Measurements from ENCODE around the gene MPPED1. TPM values are rescaled to one million over a fixed set of nuclear protein-coding genes. Genes with fewer than 3 reads are reported as not detected.

MPPED1 gene
- total RNA-seq, 1 donor from 2014 or later, result not detected

DNA sequence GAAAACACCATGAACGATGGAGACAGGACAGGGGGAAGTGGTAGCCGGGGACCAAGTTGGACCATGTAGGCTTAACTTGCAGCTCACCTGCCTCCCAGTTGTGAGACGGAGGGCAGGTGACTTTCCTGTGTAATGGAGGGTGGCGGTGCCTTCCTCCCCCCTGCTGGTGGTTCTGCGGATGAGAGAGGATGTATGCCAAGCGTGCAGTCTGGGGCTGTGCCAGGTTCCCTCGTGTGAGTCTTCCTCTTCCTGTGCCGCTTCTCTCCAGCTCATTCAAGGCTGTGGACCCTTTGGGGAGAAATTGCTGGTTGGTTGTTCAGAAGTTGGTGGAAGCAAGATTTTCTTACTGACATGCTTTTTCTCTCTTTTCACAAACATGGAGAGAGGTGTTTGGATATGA is 35.1 kb downstream of the MPPED1 start:
- Histone ChIP-seq H3K27me3 (ENCODE audit: low read depth) (peaks cover 32% of the 10 kb centered on the region), H3K27ac (replicated peaks) (no peak overlapping the region), H3K4me1 (no peaks in the 10 kb centered on the region), H3K4me3 (no peak overlapping the region), H3K9me3 (replicated peaks) (no peaks in the 10 kb centered on the region), H3K36me3 (no peaks in the 10 kb centered on the region)
- intact Hi-C loops (cut with micrococcal nuclease), result no loop called here
- DNase-seq, result no peak
- TF ChIP-seq, protein P1, sequence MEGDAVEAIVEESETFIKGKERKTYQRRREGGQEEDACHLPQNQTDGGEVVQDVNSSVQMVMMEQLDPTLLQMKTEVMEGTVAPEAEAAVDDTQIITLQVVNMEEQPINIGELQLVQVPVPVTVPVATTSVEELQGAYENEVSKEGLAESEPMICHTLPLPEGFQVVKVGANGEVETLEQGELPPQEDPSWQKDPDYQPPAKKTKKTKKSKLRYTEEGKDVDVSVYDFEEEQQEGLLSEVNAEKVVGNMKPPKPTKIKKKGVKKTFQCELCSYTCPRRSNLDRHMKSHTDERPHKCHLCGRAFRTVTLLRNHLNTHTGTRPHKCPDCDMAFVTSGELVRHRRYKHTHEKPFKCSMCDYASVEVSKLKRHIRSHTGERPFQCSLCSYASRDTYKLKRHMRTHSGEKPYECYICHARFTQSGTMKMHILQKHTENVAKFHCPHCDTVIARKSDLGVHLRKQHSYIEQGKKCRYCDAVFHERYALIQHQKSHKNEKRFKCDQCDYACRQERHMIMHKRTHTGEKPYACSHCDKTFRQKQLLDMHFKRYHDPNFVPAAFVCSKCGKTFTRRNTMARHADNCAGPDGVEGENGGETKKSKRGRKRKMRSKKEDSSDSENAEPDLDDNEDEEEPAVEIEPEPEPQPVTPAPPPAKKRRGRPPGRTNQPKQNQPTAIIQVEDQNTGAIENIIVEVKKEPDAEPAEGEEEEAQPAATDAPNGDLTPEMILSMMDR (IDR thresholded peaks at IDR 0.05; ENCODE audit: borderline replicate concordance), result no peak

DNA sequence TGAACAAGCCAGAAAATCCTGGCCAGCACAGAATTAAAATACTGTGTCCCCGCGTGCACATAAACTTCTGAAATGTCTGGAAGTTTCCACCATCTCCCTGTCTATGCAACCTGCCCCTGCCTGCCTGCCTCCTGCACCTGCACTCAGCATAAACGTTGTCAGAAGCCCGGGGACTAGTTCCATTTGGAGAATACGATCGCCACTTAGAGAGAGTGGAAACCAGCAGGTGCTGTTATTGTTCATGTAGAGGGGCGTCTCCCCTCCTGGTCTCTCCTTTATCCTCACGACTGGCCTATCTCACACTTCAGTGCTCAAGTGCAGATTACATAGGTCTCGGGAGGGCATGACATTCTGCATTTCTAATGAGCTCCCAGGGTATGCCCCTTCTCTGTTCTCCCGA is 35.6 kb downstream of the MPPED1 start:
- H3K36me3 ChIP-seq, result no peaks in the 10 kb centered on the region
- TF ChIP-seq, protein P1 (IDR thresholded peaks at IDR 0.05; ENCODE audit: borderline replicate concordance), result no peak
- DNase-seq, result no peak
- no peaks in the 10 kb centered on the region for H3K4me1 ChIP-seq
- peaks cover 32% of the 10 kb centered on the region for H3K27me3 ChIP-seq (ENCODE audit: low read depth)
- no peaks in the 10 kb centered on the region for H3K9me3 ChIP-seq (replicated peaks)
- H3K4me3 ChIP-seq, result no peak overlapping the region
- intact Hi-C loops (cut with micrococcal nuclease), result no loop called here
- no peak overlapping the region for H3K27ac ChIP-seq (replicated peaks)

DNA sequence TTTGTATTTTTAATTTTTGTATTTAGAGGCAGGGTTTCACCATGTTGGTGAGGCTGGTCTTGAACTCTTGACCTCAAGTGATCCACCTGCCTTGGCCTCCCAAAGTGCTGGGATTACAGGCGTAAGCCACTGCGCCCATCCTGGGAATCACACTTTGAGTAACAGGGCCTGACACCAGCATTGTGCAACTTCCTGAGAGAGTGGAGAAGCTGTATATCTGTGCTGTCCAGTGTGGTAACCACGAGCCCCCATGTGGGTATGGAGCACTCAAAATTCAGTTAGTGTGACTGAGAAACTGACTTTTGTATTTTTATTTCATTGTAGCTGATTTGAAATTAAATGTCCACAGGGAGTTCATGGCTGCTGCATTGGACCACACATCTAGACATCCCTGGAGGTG is 36.2 kb downstream of the MPPED1 start:
- H3K27ac ChIP-seq (replicated peaks), result no peak overlapping the region
- H3K27me3 ChIP-seq (ENCODE audit: low read depth), result peaks cover 33% of the 10 kb centered on the region
- no peaks in the 10 kb centered on the region for H3K36me3 ChIP-seq
- no peaks in the 10 kb centered on the region for H3K9me3 ChIP-seq (replicated peaks)
- TF ChIP-seq, protein P1 (IDR thresholded peaks at IDR 0.05; ENCODE audit: borderline replicate concordance), result no peak
- H3K4me1 ChIP-seq, result no peaks in the 10 kb centered on the region
- intact Hi-C loops (cut with micrococcal nuclease), result no loop called here
- DNase-seq, result no peak
- H3K4me3 ChIP-seq, result no peak overlapping the region

DNA sequence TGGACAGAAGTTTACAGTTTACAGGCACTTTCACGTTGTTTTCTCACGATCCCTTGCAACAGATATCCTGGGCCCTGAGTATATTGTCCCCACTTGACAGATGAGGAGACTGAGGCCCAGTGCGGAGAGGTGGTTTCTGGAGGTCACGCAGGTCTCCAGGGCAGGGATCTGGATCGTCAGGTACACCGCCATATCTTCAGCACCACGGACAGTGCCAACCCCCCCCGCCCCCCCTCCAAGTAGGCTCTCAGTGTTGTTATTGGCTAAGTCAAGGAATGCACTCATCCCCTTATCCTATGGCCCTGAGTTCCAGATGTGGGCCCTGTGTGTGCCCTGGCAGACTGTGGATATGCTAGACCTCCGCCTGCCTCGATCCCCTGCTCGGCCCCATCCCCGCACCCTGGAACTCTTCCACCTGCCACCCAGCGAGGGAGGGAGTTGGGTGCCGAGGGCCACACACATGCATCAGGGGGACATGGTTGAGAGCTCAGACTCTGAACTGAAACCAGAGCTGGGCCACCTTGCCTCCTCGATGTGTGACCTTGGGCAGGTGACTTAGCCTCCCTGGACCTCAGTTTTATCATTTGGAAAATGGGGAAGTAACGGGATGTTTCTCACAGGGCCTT is 37.5 kb downstream of the MPPED1 start:
- Histone ChIP-seq H3K36me3 (no peaks in the 10 kb centered on the region), H3K4me1 (no peaks in the 10 kb centered on the region), H3K27ac (replicated peaks) (no peak overlapping the region), H3K9me3 (replicated peaks) (no peaks in the 10 kb centered on the region), H3K27me3 (ENCODE audit: low read depth) (peaks cover 45% of the 10 kb centered on the region), H3K4me3 (no peak overlapping the region)
- TF ChIP-seq, protein P1 (IDR thresholded peaks at IDR 0.05; ENCODE audit: borderline replicate concordance), result no peak
- intact Hi-C loops (cut with micrococcal nuclease), result no loop called here
- no peak for DNase-seq

DNA sequence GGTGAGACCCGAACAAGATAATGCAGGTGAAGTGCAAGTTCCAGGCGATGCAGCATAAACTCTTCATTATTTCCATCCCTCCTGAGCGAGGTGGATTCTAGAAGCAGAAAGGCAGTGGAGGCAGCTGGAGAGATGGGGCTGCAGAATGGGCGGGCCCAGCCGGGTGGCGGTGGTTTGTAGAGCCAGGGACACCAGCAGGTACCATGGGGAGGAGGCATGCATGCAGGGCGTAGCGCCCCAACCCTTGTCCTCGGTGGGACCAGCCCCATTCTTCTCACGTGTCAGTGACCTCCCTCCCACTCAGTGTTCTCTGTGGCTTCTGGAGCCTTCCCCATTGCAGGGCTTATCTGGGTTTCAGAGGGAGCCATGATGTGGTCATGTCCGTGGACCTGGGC is 38.0 kb downstream of the MPPED1 start:
- TF ChIP-seq, protein P1 (IDR thresholded peaks at IDR 0.05; ENCODE audit: borderline replicate concordance), result no peak
- intact Hi-C loops (cut with micrococcal nuclease), result no loop called here
- DNase-seq, result no peak
- H3K36me3 ChIP-seq, result no peaks in the 10 kb centered on the region
- H3K27ac ChIP-seq (replicated peaks), result no peak overlapping the region
- peaks cover 50% of the 10 kb centered on the region for H3K27me3 ChIP-seq (ENCODE audit: low read depth)
- no peaks in the 10 kb centered on the region for H3K9me3 ChIP-seq (replicated peaks)
- no peaks in the 10 kb centered on the region for H3K4me1 ChIP-seq
- H3K4me3 ChIP-seq, result no peak overlapping the region

All from left ventricle myocardium inferior (tissue), 1 donor.